ENCODE measurements around the gene GRIN1.

The GRIN1 gene

GRCh38 chr9:137184881-137185660, 46.1 kb downstream of the GRIN1 start:
- H3K4me3 ChIP-seq (ENCODE audit: control insufficient read depth, low read depth, low read length), result no peak overlapping the region
- TF ChIP-seq CTCF (conservative IDR thresholded peaks at IDR 0.05; ENCODE audit: control insufficient read depth, insufficient read depth, low read depth, low read length), result no peak
- no peak for DNase-seq (ENCODE audit: low read depth)

- no peak for DNase-seq (ENCODE audit: low read depth)
- H3K4me3 ChIP-seq (ENCODE audit: control insufficient read depth, low read depth, low read length), result no peak overlapping the region
- TF ChIP-seq CTCF (conservative IDR thresholded peaks at IDR 0.05; ENCODE audit: control insufficient read depth, insufficient read depth, low read depth, low read length), result no peak
These were observed 47.0 kb downstream of the GRIN1 start for GRCh38 chr9:137185921-137186320.

- no peak for TF ChIP-seq CTCF (conservative IDR thresholded peaks at IDR 0.05; ENCODE audit: control insufficient read depth, insufficient read depth, low read depth, low read length)
- H3K4me3 ChIP-seq (ENCODE audit: control insufficient read depth, low read depth, low read length), result no peak overlapping the region
- DNase-seq (ENCODE audit: low read depth), result no peak
These were observed 47.4 kb downstream of the GRIN1 start for GRCh38 chr9:137186385-137186784.

GRCh38 chr9:137187386-137187785, 48.4 kb downstream of the GRIN1 start:
- no peak for TF ChIP-seq CTCF (conservative IDR thresholded peaks at IDR 0.05; ENCODE audit: control insufficient read depth, insufficient read depth, low read depth, low read length)
- peak overlapping the region; percentile 93 for H3K4me3 ChIP-seq (ENCODE audit: control insufficient read depth, low read depth, low read length)
- DNase-seq (ENCODE audit: low read depth), result no peak

- peak overlapping the region; percentile 93 for H3K4me3 ChIP-seq (ENCODE audit: control insufficient read depth, low read depth, low read length)
- no peak for DNase-seq (ENCODE audit: low read depth)
- TF ChIP-seq CTCF (conservative IDR thresholded peaks at IDR 0.05; ENCODE audit: control insufficient read depth, insufficient read depth, low read depth, low read length), result no peak
These were observed 49.1 kb downstream of the GRIN1 start for GRCh38 chr9:137188086-137188489.

GRCh38 chr9:137188490-137189296, 49.7 kb downstream of the GRIN1 start, which contains the start of the genes ANAPC2 and SSNA1:
Gene ANAPC2, minus strand, starts transcription at chr9:137188560. Its CDS starts 28 bp downstream, at chr9:137188532.
Gene SSNA1, plus strand, starts transcription at chr9:137188676. Its CDS starts 51 bp downstream, at chr9:137188727.
- H3K4me3 ChIP-seq (ENCODE audit: control insufficient read depth, low read depth, low read length), result peak within 1 kb of the TSS; percentile 93
- DNase-seq (ENCODE audit: low read depth), result peak; percentile 93
- peak; percentile 23 for TF ChIP-seq CTCF (conservative IDR thresholded peaks at IDR 0.05; ENCODE audit: control insufficient read depth, insufficient read depth, low read depth, low read length)

All from fibroblast of mammary gland (primary cell).